Activated naive CD8-positive, alpha-beta T cell treated with anti-CD3 and anti-CD28 coated beads, Interleukin-2, amount 10 ng/mL, durations not matched to agents 7 days and 5 days (primary cell): ENCODE measurements around the gene OR5H2. TPM values are rescaled to one million over a fixed set of nuclear protein-coding genes. Genes with fewer than 3 reads are reported as not detected.
"Not testable (repeated sequence)": the region's sequence is repeated elsewhere in the genome, so short reads cannot be mapped to it uniquely, and the experiment has no call there.

Experiments used
- ATAC-seq: fragments of 150-1000 bp; cut with Tn5 transposase; one replicate; pipeline ENCODE4 v1.10.0; 2021; ENCODE audit warnings: low read depth, moderate library complexity
- POLR2A ChIA-PET: fragments of 350-600 bp; sonication (Branson Sonifier 250); formaldehyde crosslinking; loops from one replicate; lab custom pipeline; 2021; ENCODE audit warnings: antibody characterized with exemption; lab: Charles Lee
- DNase-seq: peaks from one replicate; pipeline ENCODE4 v3.0.0; 2021
- H3K27ac Mint-ChIP-seq: one replicate; pipeline ENCODE4 v1.8.0; 2022; ENCODE audit warnings: mild to moderate bottlenecking, mixed read lengths
- H3K27me3 Mint-ChIP-seq: one replicate; pipeline ENCODE4 v1.8.0; 2022; ENCODE audit warnings: mild to moderate bottlenecking, moderate library complexity, mixed read lengths
- H3K36me3 Mint-ChIP-seq: one replicate; pipeline ENCODE4 v1.8.0; 2021; ENCODE audit warnings: mild to moderate bottlenecking, mixed read lengths
- H3K4me1 Mint-ChIP-seq: one replicate; pipeline ENCODE4 v1.8.0; 2021; ENCODE audit warnings: mixed read lengths
- H3K4me3 Mint-ChIP-seq: one replicate; pipeline ENCODE4 v1.8.0; 2022; ENCODE audit warnings: mild to moderate bottlenecking, moderate library complexity, mixed read lengths
- H3K9me3 Mint-ChIP-seq: one replicate; pipeline ENCODE4 v1.8.0; 2021; ENCODE audit warnings: mixed read lengths
- total RNA-seq, 2 experiments: library from RNA; stranded (reverse); gene quantifications; one replicate each; pipeline ENCODE4 v1.2.3, GENCODE V29; 2021

OR5H2 gene
- total RNA-seq, result not detected

- Mint-ChIP-seq H3K4me1 (peaks cover 2% of the 10 kb centered on the region), H3K27ac (no peak within 1 kb of the TSS), H3K36me3 (no peaks in the 10 kb centered on the region), H3K9me3 (no peaks in the 10 kb centered on the region), H3K4me3 (no peak within 1 kb of the TSS), H3K27me3 (peaks cover 2% of the 10 kb centered on the region)
- POLR2A ChIA-PET, result no interaction called here
- DNase-seq, result no peak
- ATAC-seq, result no peak
These were observed at the start of gene OR5H2 for GRCh38 chr3:98282205-98282604. OR5H2 (plus strand) TSS chr3:98282505; CDS start chr3:98282903, 398 bp downstream.

GRCh38 chr3:98233468-98233867 lies 48.8 kb upstream of the OR5H2 start:
- H3K27me3 Mint-ChIP-seq, result peaks cover 9% of the 10 kb centered on the region
- ATAC-seq, result no peak
- H3K4me1 Mint-ChIP-seq, result peaks cover 1% of the 10 kb centered on the region
- DNase-seq, result no peak
- no peak overlapping the region for H3K4me3 Mint-ChIP-seq
- H3K9me3 Mint-ChIP-seq, result peaks cover 1% of the 10 kb centered on the region
- POLR2A ChIA-PET, result no interaction called here
- no peak overlapping the region for H3K27ac Mint-ChIP-seq
- H3K36me3 Mint-ChIP-seq, result no peaks in the 10 kb centered on the region

GRCh38 chr3:98240131-98240530 lies 42.2 kb upstream of the OR5H2 start:
- H3K4me1 Mint-ChIP-seq, result no peaks in the 10 kb centered on the region
- no peak overlapping the region for H3K4me3 Mint-ChIP-seq
- POLR2A ChIA-PET, result no interaction called here
- no peaks in the 10 kb centered on the region for H3K36me3 Mint-ChIP-seq
- ATAC-seq (no peak), DNase-seq (no peak)
- H3K27me3 Mint-ChIP-seq, result peaks cover 5% of the 10 kb centered on the region
- no peak overlapping the region for H3K27ac Mint-ChIP-seq
- no peaks in the 10 kb centered on the region for H3K9me3 Mint-ChIP-seq

- POLR2A ChIA-PET, result no interaction called here
- Mint-ChIP-seq H3K27ac (no peak overlapping the region), H3K4me1 (no peaks in the 10 kb centered on the region), H3K36me3 (no peaks in the 10 kb centered on the region), H3K9me3 (no peaks in the 10 kb centered on the region), H3K4me3 (no peak overlapping the region), H3K27me3 (peaks cover 5% of the 10 kb centered on the region)
- no peak for ATAC-seq
- DNase-seq, result no peak
These were observed 40.1 kb upstream of the OR5H2 start for GRCh38 chr3:98242155-98242554.

- POLR2A ChIA-PET, result no interaction called here
- H3K36me3 Mint-ChIP-seq, result no peaks in the 10 kb centered on the region
- ATAC-seq, result no peak
- no peak for DNase-seq
- H3K4me1 Mint-ChIP-seq, result no peaks in the 10 kb centered on the region
- H3K27ac Mint-ChIP-seq, result no peak overlapping the region
- H3K27me3 Mint-ChIP-seq, result peaks cover 4% of the 10 kb centered on the region
- H3K4me3 Mint-ChIP-seq, result no peak overlapping the region
- no peaks in the 10 kb centered on the region for H3K9me3 Mint-ChIP-seq
These were observed 38.5 kb upstream of the OR5H2 start for GRCh38 chr3:98243843-98244242.

GRCh38 chr3:98246142-98246541 lies 36.2 kb upstream of the OR5H2 start:
- POLR2A ChIA-PET, result no interaction called here
- H3K36me3 Mint-ChIP-seq, result no peaks in the 10 kb centered on the region
- H3K4me1 Mint-ChIP-seq, result no peaks in the 10 kb centered on the region
- no peak for DNase-seq
- no peak for ATAC-seq
- no peak overlapping the region for H3K27ac Mint-ChIP-seq
- H3K27me3 Mint-ChIP-seq, result no peaks in the 10 kb centered on the region
- no peaks in the 10 kb centered on the region for H3K9me3 Mint-ChIP-seq
- H3K4me3 Mint-ChIP-seq, result no peak overlapping the region

GRCh38 chr3:98256026-98256425 lies 26.3 kb upstream of the OR5H2 start:
- H3K27ac Mint-ChIP-seq, H3K9me3 Mint-ChIP-seq, ATAC-seq, H3K27me3 Mint-ChIP-seq, H3K4me1 Mint-ChIP-seq, H3K36me3 Mint-ChIP-seq, H3K4me3 Mint-ChIP-seq, POLR2A ChIA-PET, DNase-seq: not testable (repeated sequence)

GRCh38 chr3:98259707-98260106 lies 22.6 kb upstream of the OR5H2 start:
- ATAC-seq (no peak), DNase-seq (no peak)
- Mint-ChIP-seq H3K27me3 (peaks cover 3% of the 10 kb centered on the region), H3K9me3 (no peaks in the 10 kb centered on the region), H3K36me3 (no peaks in the 10 kb centered on the region), H3K4me1 (no peaks in the 10 kb centered on the region), H3K4me3 (no peak overlapping the region), H3K27ac (no peak overlapping the region)
- POLR2A ChIA-PET, result no interaction called here

- H3K36me3 Mint-ChIP-seq, result no peaks in the 10 kb centered on the region
- no peaks in the 10 kb centered on the region for H3K4me1 Mint-ChIP-seq
- DNase-seq (no peak), ATAC-seq (no peak)
- no peak overlapping the region for H3K4me3 Mint-ChIP-seq
- no peak overlapping the region for H3K27ac Mint-ChIP-seq
- peaks cover 3% of the 10 kb centered on the region for H3K27me3 Mint-ChIP-seq
- no peaks in the 10 kb centered on the region for H3K9me3 Mint-ChIP-seq
- POLR2A ChIA-PET, result no interaction called here
These were observed 20.3 kb upstream of the OR5H2 start for GRCh38 chr3:98262046-98262445.

GRCh38 chr3:98263944-98264343 lies 18.4 kb upstream of the OR5H2 start, which contains the start of gene OR5H6:
OR5H6 (plus strand) TSS chr3:98264244; CDS start chr3:98264333, 89 bp downstream.
- H3K4me1 Mint-ChIP-seq, result no peaks in the 10 kb centered on the region
- no peaks in the 10 kb centered on the region for H3K9me3 Mint-ChIP-seq
- H3K36me3 Mint-ChIP-seq, result no peaks in the 10 kb centered on the region
- H3K27me3 Mint-ChIP-seq, result peaks cover 3% of the 10 kb centered on the region
- no peak within 1 kb of the TSS for H3K27ac Mint-ChIP-seq
- no peak for DNase-seq
- POLR2A ChIA-PET, result no interaction called here
- no peak for ATAC-seq
- no peak within 1 kb of the TSS for H3K4me3 Mint-ChIP-seq

GRCh38 chr3:98269846-98270245 lies 12.5 kb upstream of the OR5H2 start:
- POLR2A ChIA-PET, result no interaction called here
- DNase-seq, result no peak
- Mint-ChIP-seq H3K4me3 (no peak overlapping the region), H3K9me3 (peaks cover 4% of the 10 kb centered on the region), H3K36me3 (no peaks in the 10 kb centered on the region), H3K4me1 (no peaks in the 10 kb centered on the region), H3K27me3 (peaks cover 8% of the 10 kb centered on the region), H3K27ac (no peak overlapping the region)
- ATAC-seq, result no peak

GRCh38 chr3:98272126-98272525 lies 10.2 kb upstream of the OR5H2 start:
- H3K36me3 Mint-ChIP-seq, result no peaks in the 10 kb centered on the region
- POLR2A ChIA-PET, result no interaction called here
- H3K4me1 Mint-ChIP-seq, result no peaks in the 10 kb centered on the region
- peaks cover 4% of the 10 kb centered on the region for H3K9me3 Mint-ChIP-seq
- DNase-seq, result no peak
- no peak for ATAC-seq
- H3K4me3 Mint-ChIP-seq, result no peak overlapping the region
- no peak overlapping the region for H3K27ac Mint-ChIP-seq
- H3K27me3 Mint-ChIP-seq, result peaks cover 8% of the 10 kb centered on the region

GRCh38 chr3:98274914-98275313 lies 7.4 kb upstream of the OR5H2 start:
- Mint-ChIP-seq H3K4me3 (no peak overlapping the region), H3K4me1 (peaks cover 2% of the 10 kb centered on the region), H3K36me3 (no peaks in the 10 kb centered on the region), H3K27me3 (peaks cover 8% of the 10 kb centered on the region), H3K27ac (no peak overlapping the region), H3K9me3 (peaks cover 4% of the 10 kb centered on the region)
- ATAC-seq (no peak), DNase-seq (no peak)
- POLR2A ChIA-PET, result no interaction called here

GRCh38 chr3:98290916-98291315 lies 8.6 kb downstream of the OR5H2 start:
- H3K27me3 Mint-ChIP-seq, result peaks cover 12% of the 10 kb centered on the region

More at GRCh38 chr3:98290916-98291315, 8.6 kb downstream of the OR5H2 start:
- ATAC-seq (no peak), DNase-seq (no peak)
- H3K27ac Mint-ChIP-seq, result no peak overlapping the region
- POLR2A ChIA-PET, result no interaction called here
- H3K4me1 Mint-ChIP-seq, result peaks cover 2% of the 10 kb centered on the region
- H3K4me3 Mint-ChIP-seq, result no peak overlapping the region
- H3K36me3 Mint-ChIP-seq, result no peaks in the 10 kb centered on the region
- H3K9me3 Mint-ChIP-seq, result peaks cover 2% of the 10 kb centered on the region
